KMS-11 (cell line): ENCODE data around the gene CDH22.

ENCODE experiments used
- H2AFZ ChIP-seq: fragments of 200-600 bp; sonication (generic); 2 replicates; pipeline ENCODE4 v1.6.1; 2016; ENCODE audit warnings: antibody characterized with exemption, mixed run types, low read depth
- H3K27ac ChIP-seq: fragments of 200-600 bp; sonication (generic); 2 replicates; pipeline ENCODE4 v1.6.1; 2016; ENCODE audit warnings: mild to moderate bottlenecking, mixed run types
- H3K27me3 ChIP-seq: fragments of 200-600 bp; sonication (generic); 2 replicates; pipeline ENCODE4 v1.6.1; 2017; ENCODE audit warnings: mild to moderate bottlenecking, low read depth, mixed run types, moderate library complexity; ENCODE audit not compliant: insufficient read depth
- H3K36me3 ChIP-seq: fragments of 200-600 bp; sonication (generic); 2 replicates; pipeline ENCODE4 v1.6.1; 2017; ENCODE audit warnings: mild to moderate bottlenecking, mixed run types; ENCODE audit not compliant: insufficient read depth
- H3K4me1 ChIP-seq: fragments of 200-600 bp; sonication (generic); 2 replicates; pipeline ENCODE4 v1.6.1; 2016; ENCODE audit warnings: mild to moderate bottlenecking, low read depth, mixed run types; ENCODE audit not compliant: poor library complexity, severe bottlenecking
- H3K4me2 ChIP-seq: fragments of 200-600 bp; sonication (generic); 2 replicates; pipeline ENCODE4 v1.7.0; 2016; ENCODE audit warnings: mild to moderate bottlenecking, mixed run types
- H3K4me3 ChIP-seq: fragments of 200-600 bp; sonication (generic); IDR thresholded peaks from 2 replicates; pipeline ENCODE4 v1.6.1; 2017; ENCODE audit warnings: low read depth, low read length, mixed read lengths; ENCODE audit not compliant: insufficient read depth
- H3K79me2 ChIP-seq: fragments of 200-600 bp; sonication (generic); 2 replicates; pipeline ENCODE4 v1.6.1; 2016; ENCODE audit warnings: low read depth, mixed run types; ENCODE audit not compliant: insufficient read depth
- H3K9ac ChIP-seq: fragments of 200-600 bp; sonication (generic); 2 replicates; pipeline ENCODE4 v1.6.1; 2016; ENCODE audit warnings: mild to moderate bottlenecking, mixed run types
- H4K20me1 ChIP-seq: fragments of 200-600 bp; sonication (generic); 2 replicates; pipeline ENCODE4 v1.6.1; 2016; ENCODE audit warnings: mild to moderate bottlenecking, mixed run types; ENCODE audit not compliant: insufficient read depth
- TF ChIP-seq, protein P1 (sequence below): fragments of 200-600 bp; sonication (generic); conservative IDR thresholded peaks from 2 replicates; pipeline ENCODE4 v1.6.1; 2017; ENCODE audit warnings: low read depth, mild to moderate bottlenecking, antibody characterized with exemption, low read length, moderate library complexity, mixed read lengths

Gene CDH22

DNA sequence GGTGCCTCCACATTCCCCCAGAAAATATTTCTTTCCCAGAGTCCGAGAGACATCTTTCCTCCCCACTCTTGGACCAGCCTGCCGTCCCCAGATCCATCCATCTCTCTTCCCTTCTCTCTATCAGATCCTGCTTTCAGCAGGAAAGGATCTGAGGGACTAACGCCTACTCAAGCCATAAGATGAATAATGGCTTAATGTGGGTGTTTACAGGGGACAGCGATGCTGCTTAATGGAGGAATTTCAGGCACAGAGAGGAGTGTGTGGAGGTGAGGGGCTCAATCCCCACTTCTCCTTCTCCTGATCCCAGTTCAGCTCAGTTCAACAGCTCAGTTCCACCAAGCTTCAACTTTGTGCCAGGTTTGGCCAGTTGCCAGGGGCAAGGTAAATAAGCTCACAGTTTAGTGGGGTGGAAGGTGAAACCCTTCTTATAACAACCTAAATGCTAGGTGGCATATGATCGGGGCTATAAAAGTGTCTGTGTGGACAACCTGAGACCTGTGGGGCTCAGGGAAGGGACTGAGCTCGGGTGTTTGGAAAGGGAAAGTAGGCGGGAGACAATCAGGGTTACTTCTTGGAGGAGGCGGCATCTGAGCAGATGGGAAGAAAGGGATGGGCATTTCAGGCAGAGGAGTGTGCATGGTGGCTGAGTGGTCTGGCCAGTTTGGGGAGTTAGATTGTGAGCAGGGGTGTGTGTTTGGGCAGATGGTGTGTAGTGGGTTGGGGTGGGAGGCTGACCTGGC lies 55.8 kb downstream of the CDH22 start:
- Histone ChIP-seq H3K4me1 (no peaks in the 10 kb centered on the region), H4K20me1 (no peaks in the 10 kb centered on the region), H3K4me3 (no peak overlapping the region), H3K27ac (no peak overlapping the region), H3K79me2 (no peaks in the 10 kb centered on the region), H3K4me2 (no peak overlapping the region), H2AFZ (no peak overlapping the region), H3K36me3 (no peaks in the 10 kb centered on the region), H3K27me3 (peaks cover 77% of the 10 kb centered on the region), H3K9ac (no peak overlapping the region)
- TF ChIP-seq, protein P1, sequence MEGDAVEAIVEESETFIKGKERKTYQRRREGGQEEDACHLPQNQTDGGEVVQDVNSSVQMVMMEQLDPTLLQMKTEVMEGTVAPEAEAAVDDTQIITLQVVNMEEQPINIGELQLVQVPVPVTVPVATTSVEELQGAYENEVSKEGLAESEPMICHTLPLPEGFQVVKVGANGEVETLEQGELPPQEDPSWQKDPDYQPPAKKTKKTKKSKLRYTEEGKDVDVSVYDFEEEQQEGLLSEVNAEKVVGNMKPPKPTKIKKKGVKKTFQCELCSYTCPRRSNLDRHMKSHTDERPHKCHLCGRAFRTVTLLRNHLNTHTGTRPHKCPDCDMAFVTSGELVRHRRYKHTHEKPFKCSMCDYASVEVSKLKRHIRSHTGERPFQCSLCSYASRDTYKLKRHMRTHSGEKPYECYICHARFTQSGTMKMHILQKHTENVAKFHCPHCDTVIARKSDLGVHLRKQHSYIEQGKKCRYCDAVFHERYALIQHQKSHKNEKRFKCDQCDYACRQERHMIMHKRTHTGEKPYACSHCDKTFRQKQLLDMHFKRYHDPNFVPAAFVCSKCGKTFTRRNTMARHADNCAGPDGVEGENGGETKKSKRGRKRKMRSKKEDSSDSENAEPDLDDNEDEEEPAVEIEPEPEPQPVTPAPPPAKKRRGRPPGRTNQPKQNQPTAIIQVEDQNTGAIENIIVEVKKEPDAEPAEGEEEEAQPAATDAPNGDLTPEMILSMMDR = no peak

DNA sequence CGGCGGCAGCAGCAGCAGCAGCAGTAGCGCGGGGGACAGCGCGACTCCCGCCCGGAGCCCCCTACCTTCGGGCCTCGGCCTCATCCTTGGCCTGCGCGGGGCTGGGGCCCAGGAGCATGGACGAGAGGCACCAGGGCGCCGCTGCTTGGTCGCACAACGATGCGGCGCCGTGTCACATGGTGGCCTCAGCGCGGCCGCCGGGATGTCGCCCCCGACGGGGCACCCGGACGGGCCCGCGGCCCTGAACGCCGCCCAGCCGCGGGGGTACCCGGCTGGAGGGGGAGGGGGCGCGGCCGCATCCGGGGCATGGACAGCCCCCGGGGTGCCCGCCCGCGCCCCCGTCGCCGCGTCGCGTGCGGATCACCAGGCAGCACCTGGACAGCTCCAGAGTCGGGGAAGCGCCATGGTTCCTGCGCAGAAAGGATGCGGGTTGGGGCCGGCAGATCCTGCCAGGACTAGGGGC lies 57.1 kb downstream of the CDH22 start:
- no peak overlapping the region for H2AFZ ChIP-seq
- no peaks in the 10 kb centered on the region for H3K36me3 ChIP-seq
- H3K4me3 ChIP-seq = no peak overlapping the region
- H3K4me1 ChIP-seq = no peaks in the 10 kb centered on the region
- no peaks in the 10 kb centered on the region for H3K79me2 ChIP-seq
- no peak overlapping the region for H3K4me2 ChIP-seq
- H3K27me3 ChIP-seq = peaks cover 77% of the 10 kb centered on the region
- TF ChIP-seq, protein P1 = no peak
- no peak overlapping the region for H3K9ac ChIP-seq
- H3K27ac ChIP-seq = no peak overlapping the region
- no peaks in the 10 kb centered on the region for H4K20me1 ChIP-seq

DNA sequence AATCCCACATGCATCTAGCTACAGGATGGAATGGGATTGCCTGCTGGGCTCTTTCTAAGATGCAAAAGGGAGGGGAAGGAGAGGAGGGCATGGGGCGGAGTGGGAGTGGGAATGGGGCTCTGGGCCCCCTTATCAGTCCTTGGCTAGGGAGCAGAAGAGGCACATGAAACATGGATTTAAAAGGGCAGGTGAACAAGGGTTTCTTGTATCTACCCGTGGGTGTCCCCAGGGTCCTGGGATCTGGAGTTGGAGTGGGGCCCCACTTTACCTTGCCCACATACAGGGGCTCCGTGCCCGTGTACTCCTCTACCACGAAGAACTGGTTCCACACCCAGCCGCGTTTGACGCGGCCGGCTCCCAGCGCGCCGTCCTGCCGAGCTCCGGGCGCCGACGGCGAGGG lies 57.5 kb downstream of the CDH22 start:
- H3K79me2 ChIP-seq = no peaks in the 10 kb centered on the region
- H2AFZ ChIP-seq = no peak overlapping the region
- TF ChIP-seq, protein P1 = no peak
- no peaks in the 10 kb centered on the region for H4K20me1 ChIP-seq
- H3K4me2 ChIP-seq = no peak overlapping the region
- no peaks in the 10 kb centered on the region for H3K36me3 ChIP-seq
- H3K27me3 ChIP-seq = peaks cover 77% of the 10 kb centered on the region
- no peak overlapping the region for H3K27ac ChIP-seq
- no peaks in the 10 kb centered on the region for H3K4me1 ChIP-seq
- no peak overlapping the region for H3K4me3 ChIP-seq
- no peak overlapping the region for H3K9ac ChIP-seq

DNA sequence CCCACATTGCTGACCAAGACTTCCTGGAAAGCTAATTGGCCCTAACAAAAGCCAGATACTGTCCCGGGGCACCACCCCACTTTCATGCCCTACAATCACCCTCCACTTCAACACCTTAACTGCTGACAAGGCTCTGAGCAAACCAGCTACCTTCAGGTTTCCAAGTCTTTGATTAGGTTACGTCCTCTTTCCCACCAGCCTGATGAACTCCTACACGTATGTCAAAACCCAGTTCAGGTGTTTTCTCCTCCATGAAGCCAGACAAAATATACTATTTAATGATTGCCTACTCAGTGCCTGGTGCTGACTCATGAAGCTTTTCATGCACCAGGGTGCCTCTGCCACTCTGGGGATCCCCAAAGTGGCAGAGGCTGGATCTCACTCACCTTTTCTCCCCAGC lies 58.6 kb downstream of the CDH22 start:
- Histone ChIP-seq H3K79me2 (no peaks in the 10 kb centered on the region), H3K36me3 (no peaks in the 10 kb centered on the region), H3K27ac (no peak overlapping the region), H2AFZ (no peak overlapping the region), H3K4me2 (no peak overlapping the region), H3K4me1 (no peaks in the 10 kb centered on the region), H4K20me1 (no peaks in the 10 kb centered on the region), H3K27me3 (peaks cover 71% of the 10 kb centered on the region), H3K9ac (no peak overlapping the region), H3K4me3 (no peak overlapping the region)
- TF ChIP-seq, protein P1 = no peak
